SK-N-SH (cell line): Measurements from ENCODE around the gene CYBA.

ENCODE experiments used
- FOXM1 ChIP-seq: IDR thresholded peaks from 2 replicates; pipeline ENCODE4 v1.4.0; 2012; ENCODE audit warnings: low read depth, mild to moderate bottlenecking
- MAX ChIP-seq: IDR thresholded peaks from 2 replicates; pipeline ENCODE4 v1.4.0; 2012; ENCODE audit warnings: low read depth
- MEF2A ChIP-seq: IDR thresholded peaks from 2 replicates; pipeline ENCODE4 v1.4.0; 2012; ENCODE audit warnings: low read depth, borderline replicate concordance
- MXI1 ChIP-seq: IDR thresholded peaks from 2 replicates; pipeline ENCODE4 v1.6.1; 2012; ENCODE audit warnings: mild to moderate bottlenecking, low read depth, low read length, improper control_type of control experiment
- POLR2AphosphoS5 ChIP-seq: IDR thresholded peaks from 2 replicates; pipeline ENCODE4 v1.6.1; 2012; ENCODE audit warnings: low read depth, low read length
- TAF1 ChIP-seq: IDR thresholded peaks from 2 replicates; pipeline ENCODE4 v1.6.1; 2012; ENCODE audit warnings: low read depth, mild to moderate bottlenecking, low read length, moderate library complexity, borderline replicate concordance
- TF ChIP-seq, protein P1 (sequence below): fragments of 200-600 bp; sonication (generic); IDR thresholded peaks from 2 replicates; pipeline ENCODE4 v1.6.1; 2017; ENCODE audit warnings: antibody characterized with exemption, mild to moderate bottlenecking, moderate library complexity
- TF ChIP-seq, protein P2 (sequence below): fragments of 150-350 bp; IDR thresholded peaks from 2 replicates; pipeline ENCODE4 v1.6.1; 2017; ENCODE audit warnings: antibody characterized with exemption, low read length, low read depth, borderline replicate concordance

- TF ChIP-seq, protein P1, sequence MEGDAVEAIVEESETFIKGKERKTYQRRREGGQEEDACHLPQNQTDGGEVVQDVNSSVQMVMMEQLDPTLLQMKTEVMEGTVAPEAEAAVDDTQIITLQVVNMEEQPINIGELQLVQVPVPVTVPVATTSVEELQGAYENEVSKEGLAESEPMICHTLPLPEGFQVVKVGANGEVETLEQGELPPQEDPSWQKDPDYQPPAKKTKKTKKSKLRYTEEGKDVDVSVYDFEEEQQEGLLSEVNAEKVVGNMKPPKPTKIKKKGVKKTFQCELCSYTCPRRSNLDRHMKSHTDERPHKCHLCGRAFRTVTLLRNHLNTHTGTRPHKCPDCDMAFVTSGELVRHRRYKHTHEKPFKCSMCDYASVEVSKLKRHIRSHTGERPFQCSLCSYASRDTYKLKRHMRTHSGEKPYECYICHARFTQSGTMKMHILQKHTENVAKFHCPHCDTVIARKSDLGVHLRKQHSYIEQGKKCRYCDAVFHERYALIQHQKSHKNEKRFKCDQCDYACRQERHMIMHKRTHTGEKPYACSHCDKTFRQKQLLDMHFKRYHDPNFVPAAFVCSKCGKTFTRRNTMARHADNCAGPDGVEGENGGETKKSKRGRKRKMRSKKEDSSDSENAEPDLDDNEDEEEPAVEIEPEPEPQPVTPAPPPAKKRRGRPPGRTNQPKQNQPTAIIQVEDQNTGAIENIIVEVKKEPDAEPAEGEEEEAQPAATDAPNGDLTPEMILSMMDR = no peak
- TF ChIP-seq FOXM1 (no peak), MEF2A (no peak), MAX (no peak), POLR2AphosphoS5 (no peak), TAF1 (no peak), MXI1 (no peak)
- TF ChIP-seq, protein P2, sequence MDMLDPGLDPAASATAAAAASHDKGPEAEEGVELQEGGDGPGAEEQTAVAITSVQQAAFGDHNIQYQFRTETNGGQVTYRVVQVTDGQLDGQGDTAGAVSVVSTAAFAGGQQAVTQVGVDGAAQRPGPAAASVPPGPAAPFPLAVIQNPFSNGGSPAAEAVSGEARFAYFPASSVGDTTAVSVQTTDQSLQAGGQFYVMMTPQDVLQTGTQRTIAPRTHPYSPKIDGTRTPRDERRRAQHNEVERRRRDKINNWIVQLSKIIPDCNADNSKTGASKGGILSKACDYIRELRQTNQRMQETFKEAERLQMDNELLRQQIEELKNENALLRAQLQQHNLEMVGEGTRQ = no peak
Measured at GRCh38 chr16:88646345-88647034, 4.4 kb downstream of the CYBA start.
